ENCODE measurements around the gene ICE1.

- TF ChIP-seq POLR2AphosphoS5 (IDR thresholded peaks at IDR 0.05; ENCODE audit: low read depth, low read length) (no peak), CTCF (IDR thresholded peaks at IDR 0.05) (no peak), TCF7L2 (IDR thresholded peaks at IDR 0.05; ENCODE audit: low read depth, low read length) (no peak), REST (IDR thresholded peaks at IDR 0.05; ENCODE audit: insufficient read depth in 1 of 2, low read depth in 2 of 2, low read length in 1 of 2) (no peak), SIN3A (IDR thresholded peaks at IDR 0.05; ENCODE audit: borderline replicate concordance, insufficient read depth, low read depth, low read length) (no peak)
These were observed 37.2 kb upstream of the ICE1 start for GRCh38 chr5:5385331-5385662.
